ENCODE measurements around the gene WBP2. TPM values are rescaled to one million over a fixed set of nuclear protein-coding genes. Genes with fewer than 3 reads are reported as not detected.
A peak's percentile ranks its signal among the peaks of the same experiment; 100 is the strongest.
"Not testable (repeated sequence)": the region's sequence is repeated elsewhere in the genome, so short reads cannot be mapped to it uniquely, and the experiment has no call there.

WBP2 gene
- total RNA-seq, 2 donors from 2014 or later, result 106 to 122 TPM

DNA sequence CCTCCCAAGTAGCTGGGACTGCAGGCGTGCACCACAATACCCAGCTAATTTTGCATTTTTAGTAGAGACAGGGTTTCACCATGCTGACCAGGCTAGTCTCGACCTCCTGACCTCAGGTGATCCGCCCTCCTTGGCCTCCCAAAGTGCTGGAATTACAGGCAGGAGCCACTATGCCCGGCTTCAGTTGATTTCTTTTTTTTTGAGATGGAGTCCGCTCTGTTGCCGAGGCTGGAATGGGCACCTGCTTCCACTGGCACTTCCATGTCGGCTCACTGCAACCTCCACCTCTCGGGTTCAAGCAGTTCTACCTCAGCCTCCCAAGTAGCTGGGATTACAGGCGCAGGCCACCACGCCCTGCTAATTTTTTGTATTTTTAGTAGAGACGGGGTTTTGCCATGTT is 44.4 kb downstream of the WBP2 start:
- ATAC-seq; intact Hi-C loops (cut with DNase I); DNase-seq: not testable (repeated sequence)

DNA sequence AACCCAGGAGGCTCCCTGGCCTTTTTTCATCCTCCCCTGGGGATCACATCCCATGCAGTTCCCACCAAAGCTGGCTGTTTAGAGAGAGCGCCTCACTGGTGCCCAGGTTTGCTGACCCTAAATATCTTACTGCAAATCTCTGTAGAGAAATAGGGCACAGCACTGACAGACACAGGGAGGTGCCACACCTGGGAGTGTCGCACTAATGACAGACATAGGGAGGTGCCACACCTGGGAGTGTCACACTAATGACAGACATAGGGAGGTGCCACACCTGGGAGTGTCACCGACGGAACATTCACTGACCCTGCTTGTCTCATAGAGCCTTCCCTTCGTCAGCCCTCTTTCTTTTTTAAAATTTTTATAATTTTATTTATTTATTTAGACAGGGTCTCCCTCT is 44.9 kb downstream of the WBP2 start:
- DNase-seq (no peak), ATAC-seq (no peak)
- intact Hi-C loops (cut with DNase I), result no loop called here

DNA sequence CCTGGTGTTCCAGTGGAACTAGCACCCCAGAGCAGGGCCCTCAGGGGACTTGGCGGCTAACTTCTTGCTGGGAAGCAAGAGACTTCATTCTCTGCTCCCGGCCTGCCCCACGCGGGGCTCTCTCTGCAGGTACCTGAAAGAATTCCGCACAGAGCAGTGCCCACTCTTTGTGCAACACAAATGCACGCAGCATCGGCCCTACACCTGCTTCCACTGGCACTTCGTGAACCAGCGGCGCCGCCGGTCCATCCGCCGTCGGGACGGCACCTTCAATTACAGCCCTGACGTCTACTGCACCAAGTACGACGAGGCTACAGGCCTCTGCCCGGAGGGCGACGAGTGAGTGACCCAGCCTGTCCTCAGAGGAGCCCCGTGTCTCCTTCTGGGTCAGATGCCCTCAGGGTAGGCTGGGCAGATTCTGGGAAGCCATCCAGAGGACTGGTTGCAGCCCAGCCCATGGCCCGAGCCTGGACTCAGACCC is 45.5 kb downstream of the WBP2 start:
- no peak for DNase-seq
- intact Hi-C loops (cut with DNase I), result no loop called here
- peak in 1 of 2 donors; percentile 12 for ATAC-seq

DNA sequence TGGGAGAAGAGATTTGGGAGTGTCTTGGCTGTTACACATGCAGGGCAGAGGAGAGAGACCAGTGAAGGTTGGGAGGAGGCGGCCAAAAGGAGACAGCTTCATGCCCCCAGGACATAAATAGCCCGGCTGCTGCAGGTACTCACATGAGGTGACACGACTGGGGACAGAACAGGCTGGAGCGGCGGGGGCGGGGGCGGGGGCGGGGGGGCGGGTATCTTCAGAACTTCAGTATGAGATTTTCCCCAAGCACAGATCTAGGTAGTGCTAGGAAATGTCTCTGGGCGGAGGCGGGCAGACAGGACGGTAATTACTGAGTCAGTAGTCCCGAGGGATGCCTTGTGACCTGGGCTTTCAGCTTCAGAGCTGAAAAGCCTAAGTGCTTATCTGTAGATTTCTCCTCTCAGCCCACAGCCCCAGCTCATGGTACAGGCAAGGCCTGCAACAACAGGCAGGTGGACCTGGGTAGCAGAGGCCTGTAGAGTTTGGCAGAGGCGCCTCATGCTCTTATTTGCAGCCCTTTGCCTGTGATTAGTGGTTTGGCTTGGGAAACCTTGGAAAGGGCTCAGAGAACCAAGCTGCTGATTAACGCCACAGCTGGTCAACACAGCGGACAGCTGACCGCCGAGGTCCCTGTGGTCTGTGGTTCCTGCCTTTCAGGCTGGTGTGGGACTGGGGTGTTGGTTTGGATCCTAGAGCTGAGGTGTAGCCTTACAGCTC is 46.1 kb downstream of the WBP2 start:
- intact Hi-C loops (cut with DNase I), result no loop called here
- DNase-seq (peak; percentile 78), ATAC-seq (peak; percentile 65 to 84)

DNA sequence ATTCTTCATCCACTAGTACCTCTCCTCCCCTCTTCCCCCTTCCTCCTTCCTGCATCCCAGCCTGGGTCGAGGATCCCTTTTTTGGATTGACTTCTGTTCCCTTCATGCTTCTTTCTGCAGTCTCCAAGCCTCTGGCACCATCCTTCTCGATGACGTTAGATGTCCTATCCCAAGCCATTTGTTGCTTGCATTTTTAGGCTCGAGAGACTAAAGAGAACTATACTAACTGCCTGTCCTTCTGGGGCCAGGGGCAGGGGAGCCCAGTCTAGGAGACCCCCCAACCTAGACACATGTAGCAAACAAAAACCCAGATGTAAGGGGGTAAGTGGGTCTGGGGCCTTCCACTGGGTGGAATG is 46.6 kb downstream of the WBP2 start:
- DNase-seq (no peak), ATAC-seq (peak in 1 of 2 donors; percentile 3)
- intact Hi-C loops (cut with DNase I), result no loop called here

DNA sequence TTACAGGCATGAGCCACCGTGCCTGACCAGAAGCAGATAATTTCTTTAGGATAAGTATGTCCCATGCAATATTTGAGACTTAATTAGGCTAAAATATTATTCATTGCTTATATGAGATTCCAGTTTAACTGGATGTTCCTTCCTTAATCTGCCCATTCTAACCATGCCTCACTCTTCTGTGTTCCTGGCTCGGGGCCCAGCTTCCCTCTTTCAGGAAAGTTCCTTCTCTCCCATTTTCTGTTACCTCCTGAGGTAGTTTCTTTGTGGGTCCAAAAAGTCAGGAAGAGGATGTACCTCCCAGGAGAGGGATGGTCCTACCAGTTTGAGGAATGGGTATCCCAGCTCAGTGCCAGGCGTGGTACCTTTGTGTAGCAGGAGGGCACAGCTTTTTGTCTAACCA is 47.3 kb downstream of the WBP2 start:
- intact Hi-C loops (cut with DNase I), result no loop called here
- no peak for DNase-seq

DNA sequence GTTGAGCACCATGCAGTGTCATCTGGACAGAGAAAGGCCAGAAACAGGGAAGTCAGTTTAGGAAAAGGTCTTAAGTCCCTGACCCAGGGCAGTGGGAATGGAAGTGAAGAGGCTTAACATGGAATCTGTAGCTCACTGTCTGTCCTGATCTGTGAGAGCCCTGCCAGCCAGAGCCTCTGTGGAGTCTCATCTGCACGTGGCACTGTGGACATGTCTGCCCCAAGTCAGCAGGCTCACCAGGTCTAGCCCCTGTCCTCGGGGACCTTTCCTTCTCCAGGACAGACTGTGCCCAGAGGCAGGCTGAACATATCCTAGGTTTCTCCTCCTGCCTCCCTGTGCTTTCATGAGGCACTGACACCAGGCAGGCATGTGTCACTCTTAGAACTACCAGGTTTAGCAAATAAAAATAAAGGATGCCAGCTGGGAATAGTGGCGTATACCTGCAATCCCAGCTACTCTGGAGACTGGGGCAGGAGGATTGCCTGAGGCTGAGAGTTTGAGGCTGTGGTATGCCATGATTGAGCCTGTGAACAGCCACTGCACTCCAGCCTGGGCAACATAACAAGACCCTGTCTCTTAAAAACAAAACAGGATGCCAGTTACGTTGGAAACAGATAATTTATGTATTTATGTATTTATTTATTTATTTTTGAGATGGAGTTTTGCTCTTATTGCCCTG is 48.2 kb downstream of the WBP2 start:
- DNase-seq (no peak), ATAC-seq (peak; percentile 16 to 40)
- intact Hi-C loops (cut with DNase I), result no loop called here

More for the DNA sequence above, 47.3 kb downstream of the WBP2 start:
- ATAC-seq, result no peak

DNA sequence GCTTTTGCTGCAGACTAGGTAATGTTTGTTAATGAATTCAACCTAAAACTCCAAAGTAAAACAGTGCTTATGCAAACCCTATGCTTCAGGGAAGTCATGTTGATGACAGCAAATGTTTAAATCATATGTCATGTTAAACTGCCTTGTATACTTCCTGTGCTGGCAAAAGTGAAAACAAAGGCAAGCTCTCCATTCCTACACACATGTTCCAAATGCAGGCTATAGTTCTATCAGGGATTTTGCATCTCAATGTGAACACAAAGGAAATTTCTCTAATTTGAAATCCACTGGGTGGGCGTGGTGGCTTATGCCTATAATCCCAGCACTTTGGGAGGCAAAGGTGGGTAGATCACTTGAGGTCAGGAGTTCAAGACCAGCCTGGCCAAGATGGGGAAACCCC is 51.3 kb downstream of the WBP2 start:
- ATAC-seq, result no peak
- DNase-seq, result no peak
- intact Hi-C loops (cut with DNase I), result no loop called here

DNA sequence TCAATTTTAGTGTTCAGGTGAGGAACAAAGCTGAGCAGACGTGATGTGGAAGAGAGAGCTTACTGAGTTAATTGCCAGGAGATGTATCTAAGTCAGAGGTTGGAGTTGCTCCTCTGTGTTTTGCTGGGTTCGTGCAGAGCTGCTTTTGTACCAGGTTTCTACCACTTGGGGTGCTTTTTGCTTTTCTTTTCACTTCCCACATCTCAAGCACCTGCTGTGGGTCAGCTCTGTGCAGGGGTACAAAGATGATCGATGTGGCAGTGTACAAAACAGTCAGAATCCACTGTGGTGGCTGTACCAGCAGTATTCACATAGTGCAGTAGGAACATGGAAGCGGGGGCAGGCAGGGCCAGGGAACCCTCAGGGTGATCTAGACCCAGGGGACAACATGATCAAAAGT is 55.7 kb downstream of the WBP2 start:
- intact Hi-C loops (cut with DNase I), result no loop called here
- ATAC-seq (no peak), DNase-seq (no peak)

DNA sequence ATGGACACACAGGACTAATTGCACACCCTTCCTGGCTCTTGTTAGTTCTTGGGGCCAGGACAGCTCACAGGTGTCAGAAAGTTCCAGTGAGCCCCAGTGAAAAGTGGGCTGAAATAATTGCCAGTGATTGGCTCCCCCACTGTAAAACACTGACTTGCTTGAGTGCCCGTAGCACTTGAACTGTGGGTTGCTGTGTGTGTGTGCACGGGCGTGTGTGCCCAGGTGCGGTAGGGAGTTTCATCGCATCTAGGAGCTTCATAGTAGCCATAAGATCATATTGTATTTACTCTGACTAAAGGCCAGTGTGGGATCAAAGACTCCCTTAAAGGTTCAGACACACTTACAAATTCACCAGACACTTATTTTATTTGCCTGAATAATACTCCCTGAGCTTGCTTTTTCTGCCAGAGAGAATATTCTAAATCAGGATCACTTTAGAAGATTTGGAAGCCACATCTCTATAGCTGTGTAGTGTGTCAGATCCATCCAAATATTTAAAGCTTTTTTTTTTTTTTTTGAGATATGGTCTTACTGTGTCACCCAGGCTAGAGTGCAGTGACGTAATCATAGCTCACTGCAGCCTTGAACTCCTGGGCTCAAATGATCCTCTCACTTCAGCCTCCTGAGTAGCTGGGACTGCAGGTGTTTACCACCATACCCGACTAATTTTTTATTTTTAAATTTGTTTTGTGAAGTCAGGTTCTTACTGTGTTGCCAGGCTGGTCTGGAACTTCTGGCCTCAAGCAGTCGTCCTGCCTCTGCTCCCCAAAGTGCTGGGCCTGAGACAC is 59.1 kb downstream of the WBP2 start:
- no peak for DNase-seq
- intact Hi-C loops (cut with DNase I), result no loop called here
- no peak for ATAC-seq

Other genes with a start within 250 kb of the WBP2 start
- 10 to 100 TPM in 1 of 2 donors, 1 to 10 TPM in 1; 8.6 to 11.4 TPM for gene SMIM5, start 221.9 kb downstream of the WBP2 start, total RNA-seq
- 10 to 100 TPM; 11.3 to 15.5 TPM for gene RECQL5, start 188.2 kb downstream of the WBP2 start, total RNA-seq
- 10 to 100 TPM; 47.2 to 59.6 TPM for gene SAP30BP, start 188.0 kb downstream of the WBP2 start, total RNA-seq
- gene ITGB4, start 133.9 kb downstream of the WBP2 start, total RNA-seq, result 10 to 100 TPM; 18.9 to 26.9 TPM
- gene GALK1, start 90.1 kb downstream of the WBP2 start, total RNA-seq, result 10 to 100 TPM; 22.0 to 22.9 TPM
- gene UNK, start 70.5 kb downstream of the WBP2 start, total RNA-seq, result 10 to 100 TPM; 15.8 to 17.8 TPM
- gene UNC13D, start 10.9 kb downstream of the WBP2 start, total RNA-seq, result 10 to 100 TPM; 22.1 to 34.0 TPM
- gene TRIM47, start 23.2 kb upstream of the WBP2 start, total RNA-seq, result 10 to 100 TPM; 22.9 to 25.3 TPM
- gene TRIM65, start 41.6 kb upstream of the WBP2 start, total RNA-seq, result 1 to 10 TPM; 8.4 to 9.9 TPM
- 10 to 100 TPM; 73.7 to 83.4 TPM for gene MRPL38, start 49.5 kb upstream of the WBP2 start, total RNA-seq
- gene FBF1, start 85.7 kb upstream of the WBP2 start, total RNA-seq, result 1 to 10 TPM; 3.0 to 4.7 TPM
- gene ACOX1, start 123.8 kb upstream of the WBP2 start, total RNA-seq, result 10 to 100 TPM; 57.8 to 62.0 TPM
- 10 to 100 TPM; 10.2 to 12.2 TPM for gene TEN1, start 123.9 kb upstream of the WBP2 start, total RNA-seq
- gene CDK3, start 145.5 kb upstream of the WBP2 start, total RNA-seq, result 1 to 10 TPM; 3.5 to 3.9 TPM
- gene EVPL, start 172.0 kb upstream of the WBP2 start, total RNA-seq, result under 1 TPM; 0.29 to 0.39 TPM
- gene SRP68, start 217.2 kb upstream of the WBP2 start, total RNA-seq, result 10 to 100 TPM; 51.1 to 60.1 TPM
- not detected for gene GALR2, start 219.4 kb upstream of the WBP2 start, total RNA-seq
- gene ZACN, start 223.8 kb upstream of the WBP2 start, total RNA-seq, result not detected
- 10 to 100 TPM; 74.1 to 79.5 TPM for gene EXOC7, start 248.5 kb upstream of the WBP2 start, total RNA-seq